Peyer's patch (tissue), 4 donors: ENCODE measurements around the gene GPR21. TPM values are rescaled to one million over a fixed set of nuclear protein-coding genes. Genes with fewer than 3 reads are reported as not detected.

Experiments used
- DNase-seq, 3 donors: peaks; one replicate each; pipeline ENCODE4 v3.0.0-alpha.2; 2017 to 2019
- H3K27ac ChIP-seq, 4 donors: fragments of 200-600 bp; sonication (generic); one replicate each; pipeline ENCODE4 v1.5.1; 2016 to 2019
- H3K27me3 ChIP-seq, 2 donors: fragments of 200-600 bp; sonication (generic); one replicate each; pipeline ENCODE4 v1.5.1; 2019
- H3K36me3 ChIP-seq, 3 donors: fragments of 200-600 bp; sonication (generic); one replicate each; pipeline ENCODE4 v1.5.1; 2016 to 2019
- H3K4me1 ChIP-seq, 4 donors: fragments of 200-600 bp; sonication (generic); one replicate each; pipeline ENCODE4 v1.5.1; 2016 to 2019
- H3K4me3 ChIP-seq, 4 donors: fragments of 200-600 bp; sonication (generic); 1 replicate in 3 of 4; 2 replicates in 1 of 4; pipeline ENCODE4 v1.5.1; 2016 to 2019; ENCODE audit warnings: mild to moderate bottlenecking in 1 of 4
- H3K9me3 ChIP-seq, 4 donors: fragments of 200-600 bp; sonication (generic); one replicate each; pipeline ENCODE4 v1.5.1; 2016 to 2019; ENCODE audit warnings: mild to moderate bottlenecking in 1 of 4
- CTCF ChIP-seq, 6 experiments: fragments of 450-650 bp in 4 of 6; fragments of 200-600 bp in 2 of 6; sonication (generic) in 1 of 6; IDR thresholded peaks; one replicate each; pipeline ENCODE4 v1.5.1; 2017 to 2019; ENCODE audit warnings: antibody characterized with exemption in 6 of 6, mild to moderate bottlenecking in 3 of 6, moderate library complexity in 1 of 6
- POLR2A ChIP-seq, 2 donors: fragments of 450-650 bp; IDR thresholded peaks; one replicate each; pipeline ENCODE4 v1.5.1; 2017; ENCODE audit warnings: antibody characterized with exemption in 2 of 2, mild to moderate bottlenecking in 2 of 2, moderate library complexity in 2 of 2
- total RNA-seq, 4 donors: library from RNA; depleted of rRNA; stranded (reverse); fragments of >200 nt; gene quantifications; one replicate each; pipeline ENCODE4 v1.1.0, GENCODE V29; 2016

GPR21 gene
- total RNA-seq, 4 donors from 2014 or later: 1.9 to 2.5 (median 1.9) TPM; not detected in 1

- Histone ChIP-seq H3K4me3 (no peak overlapping the region), H3K36me3 (peaks cover 0 to 6% (median 0%) of the 10 kb centered on the region in 3 donors), H3K27me3 (no peaks in the 10 kb centered on the region), H3K27ac (no peak overlapping the region), H3K4me1 (no peaks in the 10 kb centered on the region), H3K9me3 (no peaks in the 10 kb centered on the region)
- TF ChIP-seq CTCF (IDR thresholded peaks at IDR 0.05) (no peak), POLR2A (IDR thresholded peaks at IDR 0.05) (no peak)
- no peak for DNase-seq
Observed at GRCh38 chr9:123031963-123032362, 1.5 kb upstream of the GPR21 start.

- no peak overlapping the region for H3K4me3 ChIP-seq
- no peaks in the 10 kb centered on the region for H3K27me3 ChIP-seq
- no peaks in the 10 kb centered on the region for H3K4me1 ChIP-seq
- TF ChIP-seq POLR2A (IDR thresholded peaks at IDR 0.05) (no peak), CTCF (IDR thresholded peaks at IDR 0.05) (no peak)
- no peaks in the 10 kb centered on the region for H3K36me3 ChIP-seq
- H3K27ac ChIP-seq: no peak overlapping the region
- DNase-seq: no peak
- H3K9me3 ChIP-seq: no peaks in the 10 kb centered on the region
Observed at GRCh38 chr9:123033864-123034601, 566 bp downstream of the GPR21 start.

GRCh38 chr9:123034881-123035510, 1.5 kb downstream of the GPR21 start:
- H3K27ac ChIP-seq: no peak overlapping the region
- no peaks in the 10 kb centered on the region for H3K4me1 ChIP-seq
- H3K27me3 ChIP-seq: no peaks in the 10 kb centered on the region
- H3K9me3 ChIP-seq: no peaks in the 10 kb centered on the region
- H3K4me3 ChIP-seq: no peak overlapping the region
- no peaks in the 10 kb centered on the region for H3K36me3 ChIP-seq
- TF ChIP-seq CTCF (IDR thresholded peaks at IDR 0.05) (no peak), POLR2A (IDR thresholded peaks at IDR 0.05) (no peak)
- no peak for DNase-seq

GRCh38 chr9:123035791-123036190, 2.3 kb downstream of the GPR21 start:
- H3K9me3 ChIP-seq: no peaks in the 10 kb centered on the region
- H3K27me3 ChIP-seq: no peaks in the 10 kb centered on the region
- TF ChIP-seq POLR2A (IDR thresholded peaks at IDR 0.05): no peak
- TF ChIP-seq CTCF (IDR thresholded peaks at IDR 0.05): no peak
- DNase-seq: no peak
- H3K4me1 ChIP-seq: no peaks in the 10 kb centered on the region
- H3K27ac ChIP-seq: no peak overlapping the region
- no peak overlapping the region for H3K4me3 ChIP-seq
- H3K36me3 ChIP-seq: no peaks in the 10 kb centered on the region

GRCh38 chr9:123036893-123037545, 3.6 kb downstream of the GPR21 start:
- no peak for DNase-seq
- H3K27ac ChIP-seq: peak overlapping the region in 1 of 4 donors; percentile 28
- no peaks in the 10 kb centered on the region for H3K9me3 ChIP-seq
- no peak overlapping the region for H3K4me3 ChIP-seq
- no peaks in the 10 kb centered on the region for H3K36me3 ChIP-seq
- no peaks in the 10 kb centered on the region for H3K27me3 ChIP-seq
- TF ChIP-seq POLR2A (IDR thresholded peaks at IDR 0.05): no peak
- no peak for TF ChIP-seq CTCF (IDR thresholded peaks at IDR 0.05)
- H3K4me1 ChIP-seq: no peaks in the 10 kb centered on the region
